ENCODE measurements around the gene GTF2IRD1. TPM values are rescaled to one million over a fixed set of nuclear protein-coding genes. Genes with fewer than 3 reads are reported as not detected.

Gene GTF2IRD1
- total and polyA plus RNA-seq, 9 of the 15 experiments (the other 6 are each of a cell fraction or from before 2014, with no cell fraction given): 9.1 to 30.2 (median 14.0) TPM

DNA sequence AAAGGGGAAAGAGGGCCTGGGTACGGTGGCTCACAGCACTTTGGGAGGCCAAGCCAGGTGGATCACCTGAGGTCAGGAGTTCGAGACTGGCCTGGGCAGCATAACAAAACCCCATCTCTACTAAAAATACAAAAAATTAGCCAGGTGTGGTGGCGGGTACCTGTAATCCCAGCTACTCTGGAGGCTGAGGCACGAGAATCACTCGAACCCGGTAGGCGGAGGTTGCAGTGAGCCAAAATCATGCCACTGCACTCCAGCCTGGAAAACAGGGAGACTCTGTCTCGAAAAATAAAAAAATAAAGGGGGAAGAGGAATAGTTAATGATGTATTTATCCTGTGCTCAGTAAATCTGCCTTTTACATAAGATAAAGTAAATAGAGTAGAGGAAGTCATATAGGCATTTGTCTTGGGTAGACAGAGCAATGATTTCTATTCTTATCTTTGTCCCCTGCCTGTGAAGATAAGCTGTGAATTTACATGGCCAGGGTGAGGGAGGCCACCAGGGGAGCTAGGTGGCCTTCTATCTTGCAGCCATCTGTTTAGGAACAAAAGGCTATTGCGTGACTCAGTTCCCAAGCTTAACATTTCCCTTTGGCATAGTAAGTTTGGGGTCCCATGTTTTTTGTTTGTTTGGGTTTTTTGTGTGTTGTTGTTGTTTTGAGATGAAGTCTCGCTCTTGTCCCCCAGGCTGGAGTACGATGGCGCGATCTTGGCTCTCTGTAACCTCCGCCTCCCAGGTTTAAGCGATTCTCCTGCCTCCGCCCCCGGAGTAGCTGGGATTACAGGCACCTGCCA lies 130.7 kb downstream of the GTF2IRD1 start (continued):
- TF ChIP-seq, protein P1, sequence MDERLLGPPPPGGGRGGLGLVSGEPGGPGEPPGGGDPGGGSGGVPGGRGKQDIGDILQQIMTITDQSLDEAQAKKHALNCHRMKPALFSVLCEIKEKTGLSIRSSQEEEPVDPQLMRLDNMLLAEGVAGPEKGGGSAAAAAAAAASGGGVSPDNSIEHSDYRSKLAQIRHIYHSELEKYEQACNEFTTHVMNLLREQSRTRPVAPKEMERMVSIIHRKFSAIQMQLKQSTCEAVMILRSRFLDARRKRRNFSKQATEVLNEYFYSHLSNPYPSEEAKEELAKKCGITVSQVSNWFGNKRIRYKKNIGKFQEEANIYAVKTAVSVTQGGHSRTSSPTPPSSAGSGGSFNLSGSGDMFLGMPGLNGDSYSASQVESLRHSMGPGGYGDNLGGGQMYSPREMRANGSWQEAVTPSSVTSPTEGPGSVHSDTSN (CRISPR knock-in tag; IDR thresholded peaks at IDR 0.05; ENCODE audit: low read depth): no peak
- TF ChIP-seq, protein P1 (tag; conservative IDR thresholded peaks at IDR 0.05; ENCODE audit: low read depth): peak; percentile 88
- TF ChIP-seq FOSL1 (tag; conservative IDR thresholded peaks at IDR 0.05): peak; percentile 83
- TF ChIP-seq, protein P2, sequence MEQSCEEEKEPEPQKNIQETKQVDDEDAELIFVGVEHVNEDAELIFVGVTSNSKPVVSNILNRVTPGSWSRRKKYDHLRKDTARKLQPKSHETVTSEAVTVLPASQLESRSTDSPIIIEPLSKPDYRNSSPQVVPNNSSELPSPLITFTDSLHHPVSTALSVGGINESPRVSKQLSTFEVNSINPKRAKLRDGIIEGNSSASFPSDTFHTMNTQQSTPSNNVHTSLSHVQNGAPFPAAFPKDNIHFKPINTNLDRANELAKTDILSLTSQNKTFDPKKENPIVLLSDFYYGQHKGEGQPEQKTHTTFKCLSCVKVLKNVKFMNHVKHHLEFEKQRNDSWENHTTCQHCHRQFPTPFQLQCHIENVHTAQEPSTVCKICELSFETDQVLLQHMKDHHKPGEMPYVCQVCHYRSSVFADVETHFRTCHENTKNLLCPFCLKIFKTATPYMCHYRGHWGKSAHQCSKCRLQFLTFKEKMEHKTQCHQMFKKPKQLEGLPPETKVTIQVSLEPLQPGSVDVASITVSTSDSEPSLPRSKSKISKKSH (CRISPR knock-in tag; IDR thresholded peaks at IDR 0.05): no peak
- TF ChIP-seq POLR2AphosphoS5 (IDR thresholded peaks at IDR 0.05; ENCODE audit: control insufficient read depth, insufficient read depth, low read depth, low read length): peak; percentile 81
- no peak for TF ChIP-seq ZNF561 (CRISPR knock-in tag; conservative IDR thresholded peaks at IDR 0.05)
- TF ChIP-seq ZNF583 (CRISPR knock-in tag; IDR thresholded peaks at IDR 0.05): 0 out of 2 replicates have a peak, but pooled peaks have one; percentile 29
- TF ChIP-seq, protein P3, sequence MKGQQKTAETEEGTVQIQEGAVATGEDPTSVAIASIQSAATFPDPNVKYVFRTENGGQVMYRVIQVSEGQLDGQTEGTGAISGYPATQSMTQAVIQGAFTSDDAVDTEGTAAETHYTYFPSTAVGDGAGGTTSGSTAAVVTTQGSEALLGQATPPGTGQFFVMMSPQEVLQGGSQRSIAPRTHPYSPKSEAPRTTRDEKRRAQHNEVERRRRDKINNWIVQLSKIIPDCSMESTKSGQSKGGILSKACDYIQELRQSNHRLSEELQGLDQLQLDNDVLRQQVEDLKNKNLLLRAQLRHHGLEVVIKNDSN (CRISPR knock-in tag; IDR thresholded peaks at IDR 0.05): no peak
- TF ChIP-seq ERF (CRISPR knock-in tag; IDR thresholded peaks at IDR 0.05): no peak
- TF ChIP-seq CEBPG (CRISPR knock-in tag; IDR thresholded peaks at IDR 0.05): no peak
- TF ChIP-seq CEBPG (tag; conservative IDR thresholded peaks at IDR 0.05 in 1 of 2, IDR thresholded peaks at IDR 0.05 in 1 of 2): no peak
- TF ChIP-seq NFE2 (IDR thresholded peaks at IDR 0.05; ENCODE audit: low read depth): peak; percentile 20; the same call in 1 of the 2 replicates
- TF ChIP-seq, protein P4, sequence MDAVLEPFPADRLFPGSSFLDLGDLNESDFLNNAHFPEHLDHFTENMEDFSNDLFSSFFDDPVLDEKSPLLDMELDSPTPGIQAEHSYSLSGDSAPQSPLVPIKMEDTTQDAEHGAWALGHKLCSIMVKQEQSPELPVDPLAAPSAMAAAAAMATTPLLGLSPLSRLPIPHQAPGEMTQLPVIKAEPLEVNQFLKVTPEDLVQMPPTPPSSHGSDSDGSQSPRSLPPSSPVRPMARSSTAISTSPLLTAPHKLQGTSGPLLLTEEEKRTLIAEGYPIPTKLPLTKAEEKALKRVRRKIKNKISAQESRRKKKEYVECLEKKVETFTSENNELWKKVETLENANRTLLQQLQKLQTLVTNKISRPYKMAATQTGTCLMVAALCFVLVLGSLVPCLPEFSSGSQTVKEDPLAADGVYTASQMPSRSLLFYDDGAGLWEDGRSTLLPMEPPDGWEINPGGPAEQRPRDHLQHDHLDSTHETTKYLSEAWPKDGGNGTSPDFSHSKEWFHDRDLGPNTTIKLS (IDR thresholded peaks at IDR 0.05; ENCODE audit: borderline replicate concordance, low read depth): no peak
- TF ChIP-seq ZNF274 (IDR thresholded peaks at IDR 0.05; ENCODE audit: borderline replicate concordance, low read depth, low read length): no peak
- TF ChIP-seq, protein P5, sequence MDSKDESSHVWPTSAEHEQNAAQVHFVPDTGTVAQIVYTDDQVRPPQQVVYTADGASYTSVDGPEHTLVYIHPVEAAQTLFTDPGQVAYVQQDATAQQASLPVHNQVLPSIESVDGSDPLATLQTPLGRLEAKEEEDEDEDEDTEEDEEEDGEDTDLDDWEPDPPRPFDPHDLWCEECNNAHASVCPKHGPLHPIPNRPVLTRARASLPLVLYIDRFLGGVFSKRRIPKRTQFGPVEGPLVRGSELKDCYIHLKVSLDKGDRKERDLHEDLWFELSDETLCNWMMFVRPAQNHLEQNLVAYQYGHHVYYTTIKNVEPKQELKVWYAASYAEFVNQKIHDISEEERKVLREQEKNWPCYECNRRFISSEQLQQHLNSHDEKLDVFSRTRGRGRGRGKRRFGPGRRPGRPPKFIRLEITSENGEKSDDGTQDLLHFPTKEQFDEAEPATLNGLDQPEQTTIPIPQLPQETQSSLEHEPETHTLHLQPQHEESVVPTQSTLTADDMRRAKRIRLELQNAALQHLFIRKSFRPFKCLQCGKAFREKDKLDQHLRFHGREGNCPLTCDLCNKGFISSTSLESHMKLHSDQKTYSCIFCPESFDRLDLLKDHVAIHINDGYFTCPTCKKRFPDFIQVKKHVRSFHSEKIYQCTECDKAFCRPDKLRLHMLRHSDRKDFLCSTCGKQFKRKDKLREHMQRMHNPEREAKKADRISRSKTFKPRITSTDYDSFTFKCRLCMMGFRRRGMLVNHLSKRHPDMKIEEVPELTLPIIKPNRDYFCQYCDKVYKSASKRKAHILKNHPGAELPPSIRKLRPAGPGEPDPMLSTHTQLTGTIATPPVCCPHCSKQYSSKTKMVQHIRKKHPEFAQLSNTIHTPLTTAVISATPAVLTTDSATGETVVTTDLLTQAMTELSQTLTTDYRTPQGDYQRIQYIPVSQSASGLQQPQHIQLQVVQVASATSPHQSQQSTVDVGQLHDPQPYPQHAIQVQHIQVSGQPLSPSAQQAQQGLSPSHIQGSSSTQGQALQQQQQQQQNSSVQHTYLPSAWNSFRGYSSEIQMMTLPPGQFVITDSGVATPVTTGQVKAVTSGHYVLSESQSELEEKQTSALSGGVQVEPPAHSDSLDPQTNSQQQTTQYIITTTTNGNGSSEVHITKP (IDR thresholded peaks at IDR 0.05; ENCODE audit: partially characterized antibody): peak; percentile 90
- TF ChIP-seq NBN (IDR thresholded peaks at IDR 0.05; ENCODE audit: low read depth): peak; percentile 41; the same call in 1 of the 2 replicates
